ENCODE measurements around the gene PPP6R2.

PPP6R2 gene

GRCh38 chr22:50467773-50468440 is 124.8 kb downstream of the PPP6R2 start:
- CTCF ChIA-PET = interaction anchor here (0.6 to 3.3 kb wide), 3 partner anchors 29 to 165 kb away, joined by 3 to 18 read pairs (median 4); no protein-coding TSS in a partner anchor
- POLR2A ChIA-PET = interaction anchor here (1.9 kb wide), 1 partner anchor 58 kb away, joined by 4 read pairs; the partner anchor contains the start of gene SCO2
- Histone ChIP-seq H3K27ac (ENCODE audit: extremely low read depth, low read depth, low read length) (no peak overlapping the region), H3K4me1 (ENCODE audit: control insufficient read depth, insufficient read depth, low read length) (peaks cover 16% of the 10 kb centered on the region), H3K36me3 (ENCODE audit: control insufficient read depth in 2 of 2, insufficient read depth in 1 of 2, low read length in 2 of 2) (peaks cover 2 to 86% of the 10 kb centered on the region in 2 experiments; a peak in 2 of 3 replicates), H3K4me3 (ENCODE audit: low read depth, low read length) (no peak overlapping the region), H3K9me3 (ENCODE audit: control insufficient read depth, insufficient read depth, low read depth, low read length) (no peaks in the 10 kb centered on the region)
- TF ChIP-seq ZNF211 (tag by site-specific recombination; IDR thresholded peaks at IDR 0.05; ENCODE audit: low read depth) (no peak), MEIS1 (CRISPR knock-in tag; IDR thresholded peaks at IDR 0.05; ENCODE audit: borderline replicate concordance) (no peak), ZFP41 (tag by site-specific recombination; IDR thresholded peaks at IDR 0.05; ENCODE audit: borderline replicate concordance) (no peak), ZFP3 (tag by site-specific recombination; IDR thresholded peaks at IDR 0.05; ENCODE audit: low read depth) (no peak), ZNF292 (tag by site-specific recombination; IDR thresholded peaks at IDR 0.05; ENCODE audit: borderline replicate concordance, low read depth) (no peak), HIC1 (tag by site-specific recombination; IDR thresholded peaks at IDR 0.05) (no peak), MYNN (tag by site-specific recombination; IDR thresholded peaks at IDR 0.05; ENCODE audit: borderline replicate concordance) (no peak), ZBTB1 (tag by site-specific recombination; IDR thresholded peaks at IDR 0.05) (no peak), ZBTB26 (tag by site-specific recombination; optimal IDR thresholded peaks at IDR 0.05) (no peak), ATF2 (tag by site-specific recombination; IDR thresholded peaks at IDR 0.05; ENCODE audit: low read depth) (no peak), ZNF48 (tag by site-specific recombination; IDR thresholded peaks at IDR 0.05) (no peak), ZNF76 (tag by site-specific recombination; IDR thresholded peaks at IDR 0.05; ENCODE audit: borderline replicate concordance, low read depth) (no peak), ZBTB6 (tag by site-specific recombination; IDR thresholded peaks at IDR 0.05) (no peak)
- TF ChIP-seq, protein P1, sequence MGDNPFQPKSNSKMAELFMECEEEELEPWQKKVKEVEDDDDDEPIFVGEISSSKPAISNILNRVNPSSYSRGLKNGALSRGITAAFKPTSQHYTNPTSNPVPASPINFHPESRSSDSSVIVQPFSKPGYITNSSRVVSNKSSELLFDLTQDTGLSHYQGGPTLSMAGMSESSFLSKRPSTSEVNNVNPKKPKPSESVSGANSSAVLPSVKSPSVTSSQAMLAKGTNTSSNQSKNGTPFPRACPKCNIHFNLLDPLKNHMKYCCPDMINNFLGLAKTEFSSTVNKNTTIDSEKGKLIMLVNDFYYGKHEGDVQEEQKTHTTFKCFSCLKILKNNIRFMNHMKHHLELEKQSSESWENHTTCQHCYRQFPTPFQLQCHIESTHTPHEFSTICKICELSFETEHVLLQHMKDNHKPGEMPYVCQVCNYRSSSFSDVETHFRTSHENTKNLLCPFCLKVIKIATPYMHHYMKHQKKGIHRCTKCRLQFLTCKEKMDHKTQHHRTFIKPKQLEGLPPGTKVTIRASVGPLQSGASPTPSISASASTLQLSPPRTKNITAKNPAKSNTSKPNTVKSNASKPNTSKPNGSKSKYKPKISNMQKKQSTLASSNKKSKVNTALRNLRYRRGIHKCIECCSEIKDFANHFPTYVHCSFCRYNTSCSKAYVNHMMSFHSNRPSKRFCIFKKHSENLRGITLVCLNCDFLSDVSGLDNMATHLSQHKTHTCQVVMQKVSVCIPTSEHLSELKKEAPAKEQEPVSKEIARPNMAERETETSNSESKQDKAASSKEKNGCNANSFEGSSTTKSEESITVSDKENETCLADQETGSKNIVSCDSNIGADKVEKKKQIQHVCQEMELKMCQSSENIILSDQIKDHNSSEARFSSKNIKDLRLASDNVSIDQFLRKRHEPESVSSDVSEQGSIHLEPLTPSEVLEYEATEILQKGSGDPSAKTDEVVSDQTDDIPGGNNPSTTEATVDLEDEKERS (tag by site-specific recombination; IDR thresholded peaks at IDR 0.05) = no peak
